Trophoblast cell (in vitro differentiated cells and primary cell): ENCODE data around the gene ETV7.
A peak's percentile ranks its signal among the peaks of the same experiment; 100 is the strongest.
"Not testable (repeated sequence)": the region's sequence is repeated elsewhere in the genome, so short reads cannot be mapped to it uniquely, and the experiment has no call there.

Experiments used
- DNase-seq, 2 donors: peaks; one replicate each; pipeline ENCODE4 v3.0.0-alpha.2; 2016
- H2AFZ ChIP-seq: 2 replicates; pipeline ENCODE4 v1.6.1; 2013; ENCODE audit warnings: low read length, moderate library complexity, mild to moderate bottlenecking; ENCODE audit not compliant: insufficient read depth, poor library complexity
- H2AK5ac ChIP-seq: 2 replicates; pipeline ENCODE4 v1.6.1; 2013; ENCODE audit warnings: mild to moderate bottlenecking, low read length
- H2BK120ac ChIP-seq: 2 replicates; pipeline ENCODE4 v1.6.1; 2013; ENCODE audit warnings: low read length, mild to moderate bottlenecking, moderate library complexity; ENCODE audit not compliant: insufficient read depth, poor library complexity
- H2BK12ac ChIP-seq: 2 replicates; pipeline ENCODE4 v1.6.1; 2013; ENCODE audit warnings: mild to moderate bottlenecking, low read length, moderate library complexity
- H2BK5ac ChIP-seq: 2 replicates; pipeline ENCODE4 v1.6.1; 2013; ENCODE audit warnings: low read length, low read depth, moderate library complexity, mild to moderate bottlenecking; ENCODE audit not compliant: poor library complexity
- H3K14ac ChIP-seq: 2 replicates; pipeline ENCODE4 v1.6.1; 2013; ENCODE audit warnings: mild to moderate bottlenecking, low read length
- H3K18ac ChIP-seq: 2 replicates; pipeline ENCODE4 v1.6.1; 2013; ENCODE audit warnings: mild to moderate bottlenecking, low read length
- H3K23ac ChIP-seq: 2 replicates; pipeline ENCODE4 v1.6.1; 2013; ENCODE audit warnings: low read length
- H3K27ac ChIP-seq: 2 replicates; pipeline ENCODE4 v1.5.1; 2013; ENCODE audit warnings: low read depth, mild to moderate bottlenecking, inconsistent platforms, low read length, moderate library complexity
- H3K27me3 ChIP-seq: 2 replicates; pipeline ENCODE4 v1.6.1; 2013; ENCODE audit warnings: inconsistent platforms, mild to moderate bottlenecking, low read length, moderate library complexity; ENCODE audit not compliant: insufficient read depth
- H3K36me3 ChIP-seq, 2 experiments: 1 replicate in 1 of 2; 2 replicates in 1 of 2; pipeline ENCODE4 v1.6.1; 2013; ENCODE audit warnings: low read length in 2 of 2, mild to moderate bottlenecking in 2 of 2, moderate library complexity in 1 of 2; ENCODE audit not compliant: insufficient read depth in 2 of 2, control insufficient read depth in 1 of 2
- H3K4ac ChIP-seq: 2 replicates; pipeline ENCODE4 v1.6.1; 2013; ENCODE audit warnings: low read depth, mild to moderate bottlenecking, low read length, moderate library complexity
- H3K4me1 ChIP-seq, 2 experiments: 1 replicate in 1 of 2; 2 replicates in 1 of 2; pipeline ENCODE4 v1.6.1; 2013; ENCODE audit warnings: low read length in 2 of 2, mild to moderate bottlenecking in 2 of 2, moderate library complexity in 1 of 2; ENCODE audit not compliant: insufficient read depth in 2 of 2, control insufficient read depth in 1 of 2
- H3K4me2 ChIP-seq: 2 replicates; pipeline ENCODE4 v1.6.1; 2013; ENCODE audit warnings: inconsistent platforms, mild to moderate bottlenecking, low read length, moderate library complexity
- H3K4me3 ChIP-seq: 2 replicates; pipeline ENCODE4 v1.5.1; 2013; ENCODE audit warnings: mild to moderate bottlenecking, low read depth, low read length, inconsistent platforms
- H3K79me1 ChIP-seq: one replicate; pipeline ENCODE4 v1.6.1; 2013; ENCODE audit warnings: low read length
- H3K79me2 ChIP-seq: 2 replicates; pipeline ENCODE4 v1.6.1; 2013; ENCODE audit warnings: low read length, mild to moderate bottlenecking; ENCODE audit not compliant: control insufficient read depth, insufficient read depth, poor library complexity
- H3K9ac ChIP-seq: 2 replicates; pipeline ENCODE4 v1.6.1; 2013; ENCODE audit warnings: mild to moderate bottlenecking, low read length
- H3K9me3 ChIP-seq: 2 replicates; pipeline ENCODE4 v1.6.1; 2013; ENCODE audit warnings: low read depth, mild to moderate bottlenecking, control low read depth, inconsistent platforms, low read length; ENCODE audit not compliant: insufficient read depth
- H4K12ac ChIP-seq: 2 replicates; pipeline ENCODE4 v1.6.1; 2013; ENCODE audit warnings: low read depth, mild to moderate bottlenecking, low read length, moderate library complexity
- H4K8ac ChIP-seq: 2 replicates; pipeline ENCODE4 v1.6.1; 2013; ENCODE audit warnings: low read depth, mild to moderate bottlenecking, low read length, moderate library complexity
- H4K91ac ChIP-seq: one replicate; pipeline ENCODE4 v1.6.1; 2013; ENCODE audit warnings: low read depth, mild to moderate bottlenecking, low read length, moderate library complexity
- WGBS: extraction: QIAGEN DNeasy Blood & Tissue Kit; methylation state at CpG from one replicate; pipeline ENCODE4 v1.1.7; 2013; ENCODE audit warnings: missing lambda C conversion rate; ENCODE audit not compliant: insufficient read length, insufficient coverage; ENCODE audit errors: extremely low coverage; 5-methylcytosine and 5-hydroxymethylcytosine counted together

The ETV7 gene

GRCh38 chr6:36413489-36414480 lies 26.3 kb upstream of the ETV7 start:
- no peak overlapping the region for H3K18ac ChIP-seq
- H3K23ac ChIP-seq: no peak overlapping the region
- no peak overlapping the region for H3K4ac ChIP-seq
- H3K9me3 ChIP-seq: no peaks in the 10 kb centered on the region
- H4K91ac ChIP-seq: no peak overlapping the region
- no peak overlapping the region for H2AFZ ChIP-seq
- H2BK5ac ChIP-seq: no peak overlapping the region
- H2AK5ac ChIP-seq: no peak overlapping the region
- peak; percentile 31 to 68 for DNase-seq
- no peaks in the 10 kb centered on the region for H3K36me3 ChIP-seq
- peaks cover 2% of the 10 kb centered on the region for H3K79me1 ChIP-seq
- H4K12ac ChIP-seq: no peak overlapping the region
- no peak overlapping the region for H2BK120ac ChIP-seq
- H4K8ac ChIP-seq: no peak overlapping the region
- WGBS: no CpG with 5 or more reads among the region's 4 CpGs
- H3K27ac ChIP-seq: no peak overlapping the region
- peaks cover 0 to 5% of the 10 kb centered on the region in 2 experiments for H3K4me1 ChIP-seq
- no peaks in the 10 kb centered on the region for H3K27me3 ChIP-seq
- H3K9ac ChIP-seq: no peak overlapping the region
- H2BK12ac ChIP-seq: no peak overlapping the region
- no peak overlapping the region for H3K4me3 ChIP-seq
- H3K79me2 ChIP-seq: no peaks in the 10 kb centered on the region
- no peak overlapping the region for H3K4me2 ChIP-seq
- no peak overlapping the region for H3K14ac ChIP-seq

- not testable (repeated sequence) for H4K8ac ChIP-seq, H3K23ac ChIP-seq, H2AK5ac ChIP-seq, H3K4ac ChIP-seq, H2BK120ac ChIP-seq, H3K4me1 ChIP-seq, H3K36me3 ChIP-seq, H3K79me1 ChIP-seq, DNase-seq, H3K27me3 ChIP-seq, H3K9me3 ChIP-seq, H2BK5ac ChIP-seq, H4K91ac ChIP-seq, H3K14ac ChIP-seq, H3K27ac ChIP-seq, H2BK12ac ChIP-seq, H3K4me2 ChIP-seq, H3K18ac ChIP-seq, H2AFZ ChIP-seq, H3K4me3 ChIP-seq, H3K79me2 ChIP-seq, H3K9ac ChIP-seq, H4K12ac ChIP-seq
- WGBS: no CpG with 5 or more reads among the region's 5 CpGs
These were observed 22.2 kb upstream of the ETV7 start for GRCh38 chr6:36409718-36410117.

GRCh38 chr6:36404164-36404563 lies 16.7 kb upstream of the ETV7 start:
- Histone ChIP-seq H3K79me1 (no peaks in the 10 kb centered on the region), H3K4ac (no peak overlapping the region), H4K8ac (no peak overlapping the region), H3K14ac (no peak overlapping the region), H3K36me3 (no peaks in the 10 kb centered on the region), H2AK5ac (no peak overlapping the region), H2BK12ac (no peak overlapping the region), H3K23ac (no peak overlapping the region), H3K79me2 (no peaks in the 10 kb centered on the region), H2BK120ac (no peak overlapping the region), H3K4me3 (no peak overlapping the region), H3K4me1 (no peaks in the 10 kb centered on the region), H3K9me3 (no peaks in the 10 kb centered on the region), H4K91ac (no peak overlapping the region), H2AFZ (no peak overlapping the region), H3K27ac (no peak overlapping the region), H3K4me2 (no peak overlapping the region), H3K27me3 (no peaks in the 10 kb centered on the region), H3K18ac (no peak overlapping the region), H2BK5ac (no peak overlapping the region), H3K9ac (no peak overlapping the region), H4K12ac (no peak overlapping the region)
- no CpG with 5 or more reads among the region's 4 CpGs for WGBS
- no peak for DNase-seq

- H3K79me2 ChIP-seq: no peaks in the 10 kb centered on the region
- H3K4me2 ChIP-seq: no peak overlapping the region
- H2BK5ac ChIP-seq: no peak overlapping the region
- no peak overlapping the region for H3K27ac ChIP-seq
- no peak overlapping the region for H3K4ac ChIP-seq
- H2AK5ac ChIP-seq: no peak overlapping the region
- H3K9ac ChIP-seq: no peak overlapping the region
- no peaks in the 10 kb centered on the region for H3K79me1 ChIP-seq
- H4K91ac ChIP-seq: no peak overlapping the region
- DNase-seq: no peak
- H3K9me3 ChIP-seq: no peaks in the 10 kb centered on the region
- no peaks in the 10 kb centered on the region for H3K4me1 ChIP-seq
- H3K4me3 ChIP-seq: no peak overlapping the region
- no peak overlapping the region for H3K14ac ChIP-seq
- no CpG with 5 or more reads among the region's 3 CpGs for WGBS
- H2BK12ac ChIP-seq: no peak overlapping the region
- no peak overlapping the region for H4K8ac ChIP-seq
- no peak overlapping the region for H2BK120ac ChIP-seq
- H3K36me3 ChIP-seq: no peaks in the 10 kb centered on the region
- no peak overlapping the region for H3K18ac ChIP-seq
- no peak overlapping the region for H2AFZ ChIP-seq
- no peaks in the 10 kb centered on the region for H3K27me3 ChIP-seq
- no peak overlapping the region for H3K23ac ChIP-seq
- H4K12ac ChIP-seq: no peak overlapping the region
These were observed 15.0 kb upstream of the ETV7 start for GRCh38 chr6:36402481-36402880.
